GM19023 (cell line): Measurements from ENCODE around the gene CNP.
"Not testable (repeated sequence)": the region's sequence is repeated elsewhere in the genome, so short reads cannot be mapped to it uniquely, and the experiment has no call there.

ENCODE experiments used
- ATAC-seq: cut with Tn5 transposase; IDR thresholded peaks from one replicate; pipeline ENCODE4 v1.9.1; 2021; ENCODE audit warnings: mild to moderate bottlenecking, moderate library complexity; ENCODE audit not compliant: unreplicated experiment

CNP gene

DNA sequence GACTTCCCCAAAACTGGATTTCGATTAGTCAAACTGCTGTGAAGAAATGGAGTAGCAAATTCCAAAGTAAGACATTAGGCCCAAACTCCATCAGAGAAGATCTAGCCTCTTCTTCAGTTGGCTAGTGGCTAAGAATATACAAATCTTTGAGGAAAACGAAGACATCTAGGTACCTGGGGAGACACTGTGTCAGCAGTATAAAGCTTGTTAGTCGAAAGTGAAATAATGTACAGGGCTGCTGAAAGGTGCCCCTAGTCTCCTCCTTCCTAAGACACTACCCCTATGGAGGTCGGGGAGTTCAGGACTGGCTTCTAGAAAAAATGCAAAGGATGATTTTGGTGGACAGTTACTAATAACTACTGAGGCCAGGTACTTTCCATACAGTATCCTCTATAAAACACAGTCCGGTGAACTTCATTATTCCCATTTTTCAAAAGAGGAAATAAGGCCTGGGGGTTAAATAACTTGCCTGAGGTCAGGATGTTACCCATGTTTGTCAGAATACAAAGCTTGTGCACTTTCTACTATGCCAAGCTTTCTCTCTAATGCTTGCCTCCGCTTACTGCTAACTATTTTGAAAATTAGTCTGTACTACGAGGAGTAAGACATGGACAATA lies 35.7 kb downstream of the CNP start:
- no peak for ATAC-seq

DNA sequence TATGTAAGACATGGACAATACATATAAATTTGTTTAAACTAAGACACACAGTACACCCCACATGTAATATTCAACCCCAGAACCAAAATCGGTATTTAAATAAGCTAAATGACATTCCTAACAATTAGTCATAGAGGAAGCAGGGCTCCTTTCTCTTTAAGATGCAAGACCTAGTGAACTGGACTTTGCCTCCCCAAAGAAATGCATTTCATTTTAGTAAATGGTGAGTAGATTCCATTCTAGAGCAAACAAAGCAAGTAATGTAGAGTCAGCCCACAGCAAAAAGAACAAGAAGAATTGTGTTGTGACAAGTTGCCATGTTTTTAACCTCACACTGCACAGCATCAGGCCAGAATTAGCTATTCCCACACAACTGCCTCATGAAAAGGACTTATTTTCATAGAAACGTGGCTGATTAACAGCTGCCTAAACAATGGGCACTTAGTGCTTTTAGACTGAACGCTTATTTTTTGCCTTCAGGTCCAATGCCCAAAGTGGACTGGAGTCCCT lies 36.3 kb downstream of the CNP start:
- ATAC-seq: no peak

DNA sequence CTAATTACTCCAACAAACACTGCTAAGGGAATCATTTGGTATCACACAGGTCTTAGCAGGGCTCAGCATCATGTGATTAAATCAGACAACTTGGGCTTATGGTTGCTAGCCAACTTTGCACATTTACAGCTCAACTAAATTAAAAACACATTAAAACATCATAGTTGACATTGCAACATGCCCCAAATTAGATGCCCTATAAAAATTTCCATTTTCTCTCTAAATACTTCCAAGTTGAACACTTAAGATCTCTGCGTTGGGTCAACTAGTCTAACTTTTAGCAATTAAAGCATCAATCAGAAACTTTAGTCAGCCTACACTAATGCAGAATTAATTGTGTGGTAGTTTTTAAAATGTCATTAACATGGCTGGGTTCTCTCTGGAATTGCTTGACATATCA lies 38.6 kb downstream of the CNP start:
- ATAC-seq: no peak

DNA sequence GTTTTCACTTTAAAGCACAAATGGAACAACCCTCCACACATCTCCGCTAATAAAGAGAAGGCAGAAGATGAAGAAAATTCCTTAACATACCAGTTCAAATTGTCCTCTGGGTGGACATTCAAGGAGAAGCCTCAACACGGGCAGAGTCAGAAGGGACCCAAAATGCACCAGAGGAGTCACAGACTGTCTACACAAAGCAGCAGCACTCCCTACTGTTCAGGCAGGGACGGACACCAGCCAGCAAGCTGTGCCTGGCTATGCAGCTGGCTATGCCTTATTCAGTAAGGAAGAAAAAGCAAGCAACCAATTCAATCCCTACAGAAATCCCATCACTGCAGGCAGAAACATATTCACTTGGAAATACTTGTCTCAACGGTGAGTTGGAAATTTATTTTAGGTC lies 42.6 kb downstream of the CNP start:
- ATAC-seq: no peak

DNA sequence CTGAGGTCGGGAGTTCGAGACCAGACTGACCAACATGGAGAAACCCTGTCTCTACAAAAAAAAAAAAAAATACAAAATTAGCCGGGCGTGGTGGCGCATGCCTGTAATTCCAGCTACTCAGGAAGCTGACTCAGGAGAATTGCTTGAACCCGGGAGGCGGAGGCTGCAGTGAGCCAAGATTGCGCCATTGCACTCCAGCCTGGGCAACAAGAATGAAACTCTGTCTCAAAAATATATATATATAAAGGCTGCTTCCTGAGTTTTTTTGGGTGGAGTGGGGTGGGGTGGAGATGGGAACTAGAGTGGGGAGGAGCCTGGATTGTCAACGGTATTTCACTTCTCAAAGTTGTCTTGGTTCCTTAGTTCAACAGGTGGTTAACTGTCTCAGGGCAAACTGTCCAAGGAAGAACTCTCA lies 43.7 kb downstream of the CNP start:
- not testable (repeated sequence) for ATAC-seq

DNA sequence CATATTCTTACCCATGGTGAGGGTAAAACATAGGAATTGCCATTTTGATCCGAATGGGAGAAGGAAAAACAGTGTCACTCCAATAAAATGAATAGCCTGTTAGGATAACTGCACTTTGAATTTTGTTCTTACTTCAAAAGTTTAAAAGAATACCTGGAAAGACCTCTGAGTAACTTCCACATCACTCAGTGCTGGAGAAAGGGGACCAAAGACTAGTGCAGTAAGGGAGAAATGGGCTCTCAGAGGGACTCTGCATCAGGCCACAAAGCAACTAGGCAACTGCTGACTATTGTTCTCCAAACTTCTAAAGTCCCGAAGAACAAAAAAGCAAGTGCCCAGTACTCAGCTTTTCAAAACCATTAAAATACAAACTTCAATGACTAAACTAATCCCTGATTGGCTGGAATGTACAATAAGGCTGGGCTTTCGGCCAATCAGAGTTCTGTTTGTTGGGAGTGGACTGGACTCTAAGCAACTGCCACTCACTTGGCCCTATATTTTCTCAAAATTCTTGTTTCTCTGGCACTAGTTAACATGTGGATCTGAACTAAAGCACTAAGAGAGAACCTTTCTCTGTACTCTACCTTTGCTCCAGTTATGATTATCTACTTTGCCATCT lies 44.4 kb downstream of the CNP start:
- ATAC-seq: no peak

DNA sequence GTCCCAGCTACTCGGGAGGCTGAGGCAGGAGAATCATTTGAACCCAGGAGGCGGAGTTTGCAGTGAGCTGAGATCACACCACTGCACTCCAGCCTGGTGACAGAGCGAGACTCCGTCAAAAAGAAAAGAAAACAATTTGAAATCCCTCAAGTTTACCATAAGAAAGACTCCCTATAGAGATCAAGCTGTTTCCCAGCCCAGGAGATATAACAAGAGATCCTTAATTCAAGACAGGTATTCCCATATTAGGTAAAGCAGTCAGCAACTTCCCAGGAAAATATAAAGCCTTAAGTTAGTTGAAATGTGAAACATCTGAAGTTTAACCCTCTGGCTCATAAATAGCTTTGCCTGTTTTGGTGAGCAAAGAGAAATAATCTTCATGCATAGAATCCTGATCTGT lies 45.8 kb downstream of the CNP start:
- not testable (repeated sequence) for ATAC-seq

DNA sequence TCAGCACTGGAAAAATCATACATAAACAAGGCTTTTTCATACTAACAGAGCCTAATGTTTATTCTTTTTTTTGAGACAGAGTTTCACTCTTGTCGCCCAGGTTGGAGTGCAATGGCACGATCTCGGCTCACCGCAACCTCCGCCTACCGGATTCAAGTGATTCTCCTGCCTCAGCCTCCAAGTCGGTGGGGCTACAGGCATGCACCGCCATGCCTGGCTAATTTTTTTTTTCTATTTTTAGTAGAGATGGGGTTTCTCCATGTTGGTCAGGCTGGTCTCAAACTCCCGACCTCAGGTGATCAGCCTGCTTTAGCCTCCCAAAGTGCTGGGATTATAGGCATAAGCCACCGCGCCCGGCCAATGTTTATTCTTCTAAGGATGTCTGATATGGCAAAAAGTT lies 47.1 kb downstream of the CNP start:
- ATAC-seq: not testable (repeated sequence)

DNA sequence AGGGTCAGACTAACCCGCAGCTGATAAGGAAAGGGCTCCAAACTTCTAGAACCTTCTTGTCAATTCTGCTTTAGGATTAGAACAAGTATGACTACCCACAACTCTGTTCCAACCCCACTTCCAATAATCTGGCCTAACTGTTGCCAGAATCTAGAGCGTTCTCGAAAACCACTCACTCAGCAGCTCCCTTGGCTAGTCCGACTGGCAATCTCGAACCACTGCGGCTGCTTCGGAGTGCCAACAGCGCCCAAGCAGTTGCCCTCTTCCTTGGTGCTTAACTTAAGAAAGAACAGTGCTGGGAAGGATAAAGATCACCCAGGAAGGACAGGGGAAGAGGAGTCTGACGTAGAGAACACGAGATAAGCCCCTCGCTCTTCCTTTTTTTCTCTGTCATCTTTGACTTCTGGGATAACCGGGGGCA lies 49.8 kb downstream of the CNP start:
- ATAC-seq: no peak

DNA sequence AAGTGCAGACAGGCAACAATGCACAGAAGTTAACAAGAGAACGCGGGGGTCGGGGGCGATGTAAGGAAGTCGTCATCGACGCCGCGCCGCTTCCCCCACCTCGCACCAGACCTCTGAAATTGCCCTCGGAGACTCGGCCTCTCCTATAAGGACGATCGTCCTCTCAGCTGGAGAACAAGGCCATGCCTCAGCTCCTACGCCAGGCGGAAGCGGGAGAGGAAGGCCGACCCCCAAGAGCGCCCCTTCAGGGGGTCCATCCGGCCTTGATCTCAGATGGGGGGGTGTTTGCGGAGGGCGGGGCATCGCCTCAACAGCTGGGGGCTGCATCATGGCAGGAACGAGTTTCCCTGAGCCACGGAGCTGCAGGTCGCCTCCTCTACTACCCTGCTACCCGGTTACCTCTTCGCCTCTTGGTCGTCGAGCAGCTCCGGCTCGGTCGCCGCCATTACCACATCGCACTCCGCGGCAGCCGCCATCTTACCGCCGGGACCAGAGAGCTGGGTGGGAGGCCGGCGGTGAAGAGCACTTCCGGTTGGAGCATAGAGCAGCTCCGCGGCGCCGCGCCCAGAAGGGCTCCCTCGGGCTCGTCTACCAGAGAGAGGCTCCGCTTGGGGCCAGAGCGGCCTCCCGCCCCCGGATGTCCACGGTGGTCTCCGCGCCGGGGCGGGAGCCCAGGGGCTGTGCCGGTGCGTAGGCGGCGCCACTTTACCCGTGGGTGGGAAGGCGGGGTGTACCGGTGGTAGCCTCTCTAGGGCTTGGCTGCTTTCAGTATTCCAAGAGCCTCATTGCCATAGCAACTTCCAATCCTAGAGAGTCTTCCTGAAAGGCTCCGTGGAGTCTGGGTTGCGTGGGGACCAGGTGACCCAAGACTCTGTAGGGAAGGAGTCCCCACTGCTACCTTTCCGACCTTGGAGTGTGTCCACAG lies 50.6 kb downstream of the CNP start, which contains the start of gene DNAJC7:
TSS of gene DNAJC7 (minus strand) at position 499 of the 925 bp plus-strand sequence. CDS start at position 476, 23 bp downstream.
- peak; percentile 69 for ATAC-seq

DNA sequence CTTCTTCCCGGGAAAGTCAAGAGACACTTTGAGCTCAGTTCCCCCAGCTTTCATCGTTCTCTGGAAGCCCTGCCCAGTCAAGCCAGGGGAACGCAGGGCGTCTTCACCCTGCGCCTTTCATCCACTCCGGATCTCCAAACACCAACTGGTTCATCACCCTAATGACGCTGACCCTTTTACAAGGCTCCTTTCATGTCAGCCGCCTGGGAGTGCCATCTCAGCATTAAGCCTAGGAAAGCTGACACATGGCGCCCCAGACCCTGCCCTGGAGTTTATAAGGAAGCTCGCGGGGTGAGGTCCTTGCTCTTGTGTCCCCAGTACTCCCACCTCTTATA lies 51.2 kb downstream of the CNP start:
- no peak for ATAC-seq

DNA sequence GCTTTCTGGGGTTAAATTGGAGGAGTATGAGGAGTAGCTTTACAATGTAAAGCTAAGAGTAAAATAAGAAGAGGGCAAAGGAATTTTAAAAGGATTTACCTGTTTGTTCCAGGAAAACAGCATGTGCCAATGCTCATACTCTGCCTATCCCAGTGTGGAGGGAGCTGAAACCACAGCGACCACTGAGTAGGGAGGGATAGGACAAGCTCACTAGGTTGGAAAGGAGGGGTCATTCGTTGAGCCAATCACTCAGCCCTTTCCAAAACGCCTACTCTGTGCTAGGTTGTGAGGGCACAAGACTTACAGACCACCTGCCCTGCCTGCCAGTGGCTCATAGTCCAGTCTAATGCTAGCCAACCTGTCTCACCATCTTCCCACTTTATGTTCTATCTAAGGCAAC lies 51.7 kb downstream of the CNP start:
- no peak for ATAC-seq

DNA sequence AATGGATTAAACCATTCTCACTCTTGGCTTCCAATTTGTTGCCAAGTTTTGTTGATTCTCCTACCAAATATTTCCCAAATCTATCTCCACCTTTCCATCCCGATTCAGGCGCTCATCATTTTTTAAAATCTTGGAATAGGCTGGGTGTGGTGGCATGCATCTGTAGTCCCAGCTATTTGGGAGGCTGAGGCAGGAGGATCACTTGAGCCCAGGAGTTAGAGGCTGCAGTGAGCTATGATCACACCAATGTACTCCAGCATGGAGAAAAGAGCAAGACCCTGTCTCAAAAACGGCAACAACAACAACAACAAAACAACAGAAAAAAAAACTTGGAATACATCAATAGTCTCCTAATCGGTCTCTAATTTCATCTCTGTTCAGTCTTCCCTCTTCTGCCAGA lies 52.4 kb downstream of the CNP start:
- no peak for ATAC-seq

DNA sequence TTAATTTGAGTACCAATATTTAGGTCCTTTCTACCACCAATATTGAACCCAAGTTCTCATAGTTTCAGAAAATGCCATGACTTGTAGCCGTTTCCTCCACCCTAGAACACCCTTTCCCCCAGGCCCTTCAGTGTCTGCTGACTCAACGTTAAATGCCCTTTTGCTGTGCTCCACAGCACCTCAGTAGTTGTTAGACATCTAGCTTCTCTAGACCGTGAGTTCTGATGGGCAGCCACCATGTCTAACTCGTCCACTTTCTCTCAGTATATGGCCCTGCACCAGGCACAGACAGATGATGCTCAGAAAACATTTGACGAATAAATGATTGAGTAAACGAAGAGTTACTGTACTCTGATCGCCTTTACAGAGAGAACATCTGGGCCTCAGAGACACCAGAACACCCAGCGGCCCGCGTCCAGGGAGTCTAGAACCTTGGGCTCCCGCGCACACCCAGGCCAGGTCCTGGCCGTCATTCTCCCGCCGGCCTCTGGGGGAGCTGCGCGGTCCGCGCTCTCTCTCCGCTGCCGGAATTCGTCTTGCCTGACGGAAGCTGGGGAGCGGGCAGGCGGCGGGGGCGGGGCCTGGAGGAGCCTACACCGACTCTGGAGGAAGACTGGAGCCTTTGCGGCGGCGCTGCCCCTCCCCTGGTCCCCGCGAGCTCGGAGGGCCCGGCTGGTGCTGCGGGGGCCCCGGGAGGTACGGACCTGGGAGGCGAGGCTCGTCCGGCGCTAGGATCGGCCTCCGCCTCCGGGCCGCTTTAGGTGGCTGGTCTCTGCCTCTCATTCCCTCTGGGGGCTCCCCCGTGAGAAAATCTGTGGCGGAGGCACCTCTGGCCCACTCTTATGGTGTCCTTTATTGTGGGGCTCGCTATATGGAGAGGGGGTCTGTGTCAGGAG lies 53.2 kb downstream of the CNP start, which contains the start of gene NKIRAS2:
TSS of gene NKIRAS2 (plus strand) at position 582 of the 896 bp plus-strand sequence. CDS start 1,488 bp downstream, outside the sequence.
- peak; percentile 59 for ATAC-seq

DNA sequence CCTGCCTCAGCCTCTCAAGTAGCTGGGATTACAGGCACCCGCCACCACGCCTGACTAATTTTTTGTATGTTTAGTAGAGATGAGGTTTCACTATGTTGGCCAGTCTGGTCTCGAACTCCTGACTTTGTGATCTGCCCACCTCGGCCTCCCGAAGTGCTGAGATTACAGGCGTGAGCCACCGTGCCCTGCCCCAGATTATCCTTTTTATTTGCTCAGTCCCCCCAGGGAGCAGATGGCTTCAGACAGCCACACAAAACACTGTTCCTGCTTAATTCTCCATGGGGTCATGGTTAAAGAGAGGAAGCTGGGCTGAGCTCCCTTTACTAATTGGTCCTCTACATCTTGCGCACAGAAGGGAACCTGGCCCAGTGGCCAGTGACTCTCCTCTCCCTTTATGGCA lies 54.2 kb downstream of the CNP start:
- ATAC-seq: not testable (repeated sequence)

DNA sequence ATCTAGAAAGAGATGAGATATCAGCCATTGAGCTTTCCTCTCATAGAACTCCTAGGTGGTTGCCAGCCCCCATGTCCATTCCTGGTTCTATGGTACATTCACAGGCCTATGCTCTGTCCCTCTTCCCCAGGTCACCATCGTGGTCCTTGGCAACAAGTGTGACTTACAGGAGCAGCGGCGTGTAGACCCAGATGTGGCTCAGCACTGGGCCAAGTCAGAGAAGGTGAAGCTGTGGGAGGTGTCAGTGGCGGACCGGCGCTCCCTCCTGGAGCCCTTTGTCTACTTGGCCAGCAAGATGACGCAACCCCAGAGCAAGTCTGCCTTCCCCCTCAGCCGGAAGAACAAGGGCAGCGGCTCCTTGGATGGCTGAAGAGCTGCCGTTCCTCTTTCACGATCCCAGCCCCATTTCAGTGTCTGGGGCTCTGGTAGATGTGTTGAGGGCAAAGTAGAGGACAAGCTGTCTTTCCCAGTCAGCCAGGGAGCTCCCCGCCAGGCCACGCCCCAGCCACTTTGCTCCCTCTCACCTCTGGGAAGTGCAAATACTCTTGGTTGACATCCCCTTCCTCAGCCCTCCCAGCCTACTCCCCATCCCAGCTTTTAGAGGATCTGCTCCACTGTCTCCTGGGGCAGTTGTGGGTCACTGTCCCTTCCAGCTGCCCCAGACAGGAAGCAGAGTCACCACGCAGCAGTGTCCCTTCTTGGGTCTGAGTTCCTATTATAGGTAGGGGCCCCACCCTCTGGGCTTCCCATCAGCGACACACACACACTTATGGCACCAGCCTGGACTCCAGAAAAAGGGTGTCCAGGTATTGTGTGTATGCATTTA lies 57.1 kb downstream of the CNP start:
- no peak for ATAC-seq

DNA sequence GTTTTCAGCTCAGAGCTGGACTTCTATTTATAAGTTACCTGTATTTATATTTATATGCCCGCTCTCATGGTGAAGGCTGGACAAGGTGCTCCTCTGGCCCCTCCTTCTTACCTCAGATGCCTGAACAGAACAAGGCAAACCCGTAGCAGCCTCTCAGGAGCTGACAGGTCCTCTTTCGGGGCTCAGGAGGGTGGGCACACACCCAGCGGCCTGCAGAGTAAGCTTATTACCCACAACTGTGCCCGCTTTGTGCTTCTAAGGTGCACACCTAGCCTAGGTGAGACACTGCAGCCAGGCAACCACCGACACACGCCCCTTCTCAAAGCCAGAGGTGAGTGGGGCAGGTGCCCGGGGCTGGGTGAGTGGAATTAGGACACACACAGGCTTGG lies 58.6 kb downstream of the CNP start:
- no peak for ATAC-seq

DNA sequence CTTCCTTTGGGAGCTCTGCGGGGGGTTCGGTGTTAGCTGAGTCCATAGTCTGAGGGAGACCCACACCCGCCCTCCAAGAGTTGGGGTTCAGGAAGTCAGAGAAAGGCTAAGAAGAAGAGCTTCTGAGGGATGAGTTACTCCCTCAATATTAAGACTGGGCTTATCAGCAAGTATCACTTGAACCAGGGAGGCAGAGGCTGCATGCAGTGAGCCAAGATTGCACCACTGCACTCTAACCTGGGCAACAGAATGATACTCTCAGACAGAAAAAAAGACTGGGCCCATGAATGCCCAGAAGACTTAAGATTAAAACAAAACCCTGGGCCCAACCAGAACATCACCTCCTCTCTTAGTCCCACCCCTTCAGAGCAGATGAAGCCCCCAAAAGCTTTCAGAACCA lies 59.3 kb downstream of the CNP start:
- ATAC-seq: no peak

DNA sequence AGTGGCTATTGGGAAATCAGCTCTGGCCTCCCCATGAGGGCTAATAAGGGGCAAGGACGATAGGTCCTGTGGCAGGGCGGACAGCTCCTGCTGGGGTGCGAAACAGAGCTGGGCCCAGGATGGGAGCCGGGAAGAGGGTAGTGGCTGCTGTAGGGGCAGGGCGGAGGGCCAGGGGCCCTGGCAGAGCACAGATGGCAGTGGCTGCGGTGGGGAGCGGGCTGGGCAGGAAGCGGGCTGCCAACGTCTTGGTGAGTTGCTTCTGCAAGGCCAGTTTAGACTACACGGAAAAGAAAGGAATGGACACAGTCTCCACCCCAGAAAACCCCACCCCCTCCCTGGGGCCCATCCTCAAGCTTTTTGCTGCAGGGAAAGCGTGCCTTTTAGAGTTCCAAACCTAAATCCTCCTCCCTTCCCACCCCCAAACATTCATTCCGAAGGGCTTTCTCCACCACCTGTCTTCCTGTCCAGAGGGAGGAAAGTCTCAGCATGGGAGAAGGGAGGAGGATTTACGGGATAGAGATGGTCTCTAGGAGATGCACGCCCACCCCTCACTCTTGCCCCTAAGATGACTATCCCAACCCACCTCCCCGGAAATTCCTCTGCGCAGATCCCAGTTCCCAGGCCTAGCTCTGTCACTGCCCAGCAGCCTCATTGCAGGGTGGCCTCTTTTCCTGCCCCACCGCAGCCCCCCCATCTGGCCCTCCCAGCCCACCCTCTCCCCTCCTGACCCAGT lies 60.4 kb downstream of the CNP start:
- no peak for ATAC-seq
